DMS 273 treated with DMSO at 0.1 percent for 48 hours (cell line): ENCODE measurements around the gene SORCS2.

Experiments
- DNase-seq: peaks from one replicate; lab custom pipeline; 2025; lab: John Stamatoyannopoulos, UW

SORCS2 gene

DNA sequence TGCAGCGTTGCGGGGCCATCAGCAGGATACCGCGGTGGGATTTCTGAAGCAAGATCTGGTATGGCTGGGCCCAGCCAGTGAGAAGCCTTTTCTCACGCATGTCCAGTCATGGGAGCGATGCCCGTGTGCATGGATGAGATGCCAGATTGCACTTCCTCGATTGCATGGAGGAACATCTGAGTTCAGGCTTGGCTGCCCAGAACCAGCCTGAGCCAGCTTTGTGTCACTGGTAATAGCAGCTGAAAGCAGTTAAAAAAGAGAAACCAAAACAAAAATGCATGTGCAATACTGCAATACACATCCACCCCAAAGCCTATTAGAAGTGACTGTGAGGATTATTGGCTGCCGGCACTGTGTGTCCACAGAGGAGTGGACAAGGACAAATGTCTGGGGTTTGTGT lies 183.1 kb downstream of the SORCS2 start:
- no peak for DNase-seq

DNA sequence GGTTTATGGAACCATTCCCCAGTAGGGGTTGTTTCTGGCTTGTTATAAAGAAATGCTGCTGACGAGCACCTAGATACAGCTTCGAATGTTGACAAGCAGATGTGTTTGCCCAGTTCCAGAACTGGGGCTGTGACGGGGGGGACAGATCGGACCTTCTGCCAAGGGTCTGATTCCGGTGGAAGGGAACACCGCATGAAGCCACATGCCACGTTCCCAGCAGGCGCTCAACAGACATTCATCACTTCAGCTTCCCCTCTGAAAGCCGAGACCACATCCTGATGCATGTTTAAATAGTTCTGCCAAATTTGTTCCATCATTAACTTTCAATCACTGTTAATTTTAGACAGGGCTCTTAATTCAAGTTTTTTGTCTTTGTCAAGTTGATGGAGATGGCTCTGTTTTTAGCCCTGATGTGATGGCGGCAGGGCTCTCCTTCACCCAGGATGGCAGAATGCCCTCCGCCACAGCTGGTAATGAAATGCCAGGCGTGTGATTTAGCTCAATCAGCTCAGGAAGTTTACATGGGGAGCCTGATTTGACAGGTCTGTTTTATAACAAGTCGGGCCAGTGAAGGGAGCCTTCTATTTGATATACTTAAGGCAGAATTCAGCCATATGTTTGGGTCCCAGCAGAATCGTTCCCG lies 185.0 kb downstream of the SORCS2 start:
- DNase-seq = no peak

DNA sequence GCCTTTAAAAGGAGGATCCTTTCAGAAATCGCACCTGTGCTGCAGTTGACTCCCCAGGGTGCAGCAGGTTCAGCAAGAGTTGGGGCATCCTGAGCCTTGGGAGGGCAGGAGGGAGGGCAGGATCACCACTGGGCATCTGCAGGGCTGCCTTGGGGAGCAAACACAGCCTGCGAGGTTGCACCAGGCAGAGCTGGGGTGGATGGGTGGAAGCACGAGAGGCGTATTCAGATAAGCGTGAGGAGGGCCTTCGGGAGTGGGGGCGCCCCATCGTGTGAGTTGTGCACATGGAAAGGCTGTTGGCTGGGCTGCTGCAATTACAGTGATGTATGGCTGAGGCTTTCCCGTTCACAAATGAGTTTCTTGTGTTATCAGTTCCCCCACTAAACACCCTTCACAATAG lies 186.8 kb downstream of the SORCS2 start:
- DNase-seq = no peak

DNA sequence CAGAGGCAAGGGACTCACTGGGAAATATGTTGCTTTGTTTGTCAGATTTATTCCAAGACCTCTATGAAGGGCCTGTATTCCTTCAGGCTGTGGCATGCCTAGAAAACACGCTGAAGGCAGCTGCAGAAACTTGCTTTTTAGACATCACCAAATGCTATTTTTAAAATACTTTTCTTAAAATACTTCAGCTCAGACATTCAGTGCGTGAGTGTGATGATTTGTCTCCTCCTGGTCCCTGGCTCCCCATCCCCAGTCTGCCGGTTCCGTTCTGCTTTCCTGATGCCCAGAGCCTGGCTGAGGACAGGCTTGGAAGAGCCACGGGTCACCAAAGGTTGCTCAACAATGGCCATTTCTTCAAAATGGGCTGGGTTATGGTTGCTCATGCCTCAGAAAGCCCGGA lies 187.4 kb downstream of the SORCS2 start:
- no peak for DNase-seq

DNA sequence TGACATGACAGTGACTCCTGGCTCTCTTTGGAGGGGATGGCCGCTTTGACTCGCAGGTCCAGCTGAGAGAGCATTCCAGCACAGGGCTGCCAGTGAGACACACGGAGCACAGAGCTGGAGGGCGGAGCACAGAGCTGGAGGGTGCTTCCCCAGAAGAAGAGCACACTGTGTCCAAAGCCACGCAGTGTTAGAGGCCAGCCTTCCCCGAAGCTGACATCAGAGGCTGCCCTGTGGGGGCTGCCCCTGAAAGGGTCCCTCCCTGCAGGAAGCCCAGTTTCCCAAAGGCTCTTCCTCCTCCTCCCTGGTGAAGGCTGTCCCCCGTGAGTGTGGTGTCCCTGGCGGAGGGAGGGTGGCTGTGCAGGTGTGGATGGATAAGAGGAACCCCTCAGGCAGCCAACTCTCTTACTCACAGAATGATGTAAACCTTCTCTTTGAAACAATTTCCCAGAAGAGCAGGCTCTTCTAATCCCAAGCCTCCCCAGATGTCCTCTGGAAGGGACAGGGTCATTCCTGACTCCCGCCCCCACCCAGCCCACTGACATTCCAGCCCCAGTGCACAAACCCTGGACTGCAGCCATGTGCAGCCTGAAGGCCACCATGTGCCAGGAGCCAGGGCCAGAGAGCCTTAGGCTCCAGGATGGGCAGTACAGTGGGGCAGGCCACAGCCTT lies 189.0 kb downstream of the SORCS2 start:
- DNase-seq = no peak

DNA sequence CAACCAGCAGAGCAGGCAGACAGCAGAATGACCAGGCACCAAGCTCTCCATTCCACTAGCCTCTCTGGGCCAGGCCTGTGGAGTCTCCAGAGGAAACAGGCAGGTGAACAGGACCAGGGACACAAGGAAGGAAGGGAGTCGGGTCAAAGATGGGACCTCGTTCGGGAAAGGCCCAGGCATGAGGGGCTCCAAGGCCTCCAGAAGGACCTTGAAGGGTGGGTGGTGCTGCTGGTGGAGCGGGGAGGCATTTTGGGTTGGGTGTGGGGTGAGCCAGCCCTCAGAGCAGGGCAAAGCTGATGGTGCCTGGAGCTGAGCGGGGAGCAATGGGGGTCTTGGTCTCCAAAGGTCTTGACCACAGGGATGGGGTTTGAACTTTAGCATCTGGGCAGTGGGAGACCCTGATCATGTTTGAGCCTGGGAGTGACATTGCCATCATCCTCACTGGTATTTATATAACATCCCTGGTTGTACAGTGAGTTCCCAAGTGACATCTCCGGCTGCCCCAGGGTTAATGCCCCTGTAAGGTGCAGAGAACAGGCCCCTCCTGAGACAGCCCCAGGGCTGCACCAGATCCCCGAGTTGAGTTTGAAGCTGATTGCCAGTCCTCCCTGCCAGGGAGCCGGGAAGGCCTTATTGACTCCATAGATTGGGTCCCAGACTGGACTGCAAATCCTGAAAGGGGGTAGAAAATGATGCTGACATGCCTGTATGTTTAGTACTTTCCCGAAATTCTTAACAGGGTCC lies 189.7 kb downstream of the SORCS2 start:
- DNase-seq = no peak

DNA sequence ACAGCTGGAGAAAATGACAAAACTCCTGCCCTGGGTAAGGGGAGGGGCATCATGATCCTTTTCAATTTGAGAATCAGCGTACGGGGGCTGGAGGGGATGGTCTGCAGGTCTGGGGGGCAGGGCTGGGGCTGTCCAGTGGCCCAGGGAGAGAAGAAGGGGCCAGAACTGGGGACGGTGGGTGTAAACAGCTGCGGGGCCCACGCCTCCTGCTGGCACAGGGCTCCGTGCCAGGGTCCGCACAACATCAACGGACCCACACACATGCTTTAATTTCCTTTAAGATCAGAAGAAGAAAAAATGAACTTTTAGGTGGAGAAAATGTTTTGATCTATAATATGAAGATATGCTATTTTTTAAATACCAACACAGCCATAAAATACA lies 190.3 kb downstream of the SORCS2 start:
- no peak for DNase-seq

DNA sequence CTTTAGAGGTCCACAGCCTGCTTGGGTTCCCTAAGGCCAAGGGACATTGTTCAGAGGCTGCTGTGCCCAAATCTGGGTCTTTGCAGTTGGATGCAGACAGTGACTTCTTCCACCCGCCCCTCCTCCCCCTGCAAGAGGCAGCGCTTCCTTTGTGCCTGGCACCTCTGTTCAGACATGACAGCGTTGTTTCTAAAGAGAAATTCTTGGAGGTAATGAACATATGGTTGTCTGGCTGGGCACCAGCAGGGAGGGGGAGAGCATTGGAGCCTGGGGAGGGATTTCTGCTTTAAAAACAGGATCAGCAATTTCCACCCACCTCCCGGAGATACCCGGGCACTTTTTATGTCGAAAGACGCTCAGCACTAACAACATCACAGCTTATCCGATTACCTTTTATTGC lies 190.9 kb downstream of the SORCS2 start:
- DNase-seq = peak; percentile 1

DNA sequence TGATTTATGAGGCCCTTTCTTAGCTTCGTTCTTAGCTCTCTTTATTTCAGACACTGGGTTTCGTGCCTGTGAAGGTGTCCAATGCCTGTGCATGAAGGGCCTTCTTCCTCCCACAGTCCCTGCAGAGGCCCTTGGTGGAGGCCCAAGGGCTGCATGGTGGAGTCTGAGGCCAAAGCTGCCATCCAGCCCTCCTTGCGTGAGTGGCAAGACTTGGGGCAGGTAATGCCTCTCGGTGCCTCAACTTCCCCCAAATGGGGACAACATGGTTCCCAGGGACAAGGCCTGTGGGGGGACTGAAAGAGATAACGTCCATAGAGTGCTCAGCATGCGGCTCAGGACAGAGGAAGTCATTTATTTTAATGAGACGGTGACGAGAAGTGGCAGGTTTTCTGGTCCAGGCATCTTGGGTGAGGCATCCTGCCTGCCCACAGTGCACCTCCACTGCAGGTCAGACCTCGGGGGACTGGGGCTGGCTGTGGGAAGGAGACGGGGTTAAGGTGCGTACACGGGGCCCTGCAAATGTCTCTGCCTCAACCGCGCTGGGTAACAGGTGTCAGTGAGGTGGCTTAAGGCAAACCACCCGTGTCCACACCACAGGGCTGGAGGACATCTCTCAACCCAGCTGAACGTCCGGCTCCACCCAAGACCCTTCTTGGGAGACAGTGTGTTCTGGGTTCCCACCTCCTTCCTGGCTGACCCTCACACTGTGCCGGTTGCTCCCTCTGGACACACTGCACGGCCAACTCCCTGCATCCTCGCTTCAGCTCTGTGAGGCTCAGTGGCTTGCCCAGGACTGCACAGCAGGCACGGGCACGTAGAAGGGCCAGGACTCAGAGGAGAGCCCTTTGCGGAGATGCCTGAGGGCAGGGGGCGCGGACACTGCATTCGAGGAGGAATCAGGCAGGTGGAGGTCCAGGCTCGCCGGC lies 191.9 kb downstream of the SORCS2 start:
- DNase-seq = no peak

DNA sequence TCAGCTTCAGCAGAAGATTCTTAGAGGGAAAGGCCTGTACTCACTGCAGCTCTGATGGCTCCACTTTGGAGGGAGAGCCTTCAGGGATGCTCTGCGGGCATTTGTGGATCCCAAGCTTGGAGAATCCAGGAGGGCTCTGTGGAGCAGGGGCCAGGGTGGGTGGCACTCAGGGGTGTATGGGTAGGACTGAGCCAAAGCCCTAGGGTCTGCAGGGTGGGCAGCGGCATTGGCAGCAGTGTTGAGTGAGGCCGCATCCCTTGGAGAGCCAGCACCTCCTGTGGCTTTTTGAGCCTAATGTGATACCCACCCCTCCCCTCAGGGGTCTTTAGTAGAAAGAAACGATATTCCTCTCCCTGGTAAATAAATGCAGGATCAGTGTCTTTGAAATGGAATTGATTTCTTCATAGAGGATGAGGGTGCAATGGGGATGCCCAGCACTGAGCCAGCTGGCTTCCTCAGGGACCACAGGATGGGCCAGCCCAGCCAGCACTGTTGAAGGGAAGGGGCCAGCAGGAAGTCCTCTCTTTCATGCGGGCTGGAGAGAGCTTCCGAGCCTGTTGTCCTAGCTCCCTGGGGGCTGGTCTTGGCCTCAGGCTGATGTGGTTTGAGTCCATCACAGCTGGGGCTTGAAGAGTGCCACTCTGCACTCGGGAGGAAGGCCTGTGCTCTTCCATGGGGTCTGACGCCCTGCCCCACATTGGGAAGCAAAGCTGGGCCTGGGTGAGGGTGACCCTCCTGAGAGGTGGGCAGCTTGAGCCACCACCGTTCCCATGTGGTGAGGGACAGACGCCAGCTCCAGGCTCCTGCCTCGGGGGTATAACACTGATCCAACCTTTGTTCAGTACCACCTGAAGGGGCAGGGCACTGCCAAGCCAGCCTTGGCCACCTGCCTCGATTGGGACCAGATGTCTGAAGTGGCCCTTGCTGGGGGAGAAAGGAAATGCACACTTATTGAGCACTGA lies 192.9 kb downstream of the SORCS2 start:
- no peak for DNase-seq

DNA sequence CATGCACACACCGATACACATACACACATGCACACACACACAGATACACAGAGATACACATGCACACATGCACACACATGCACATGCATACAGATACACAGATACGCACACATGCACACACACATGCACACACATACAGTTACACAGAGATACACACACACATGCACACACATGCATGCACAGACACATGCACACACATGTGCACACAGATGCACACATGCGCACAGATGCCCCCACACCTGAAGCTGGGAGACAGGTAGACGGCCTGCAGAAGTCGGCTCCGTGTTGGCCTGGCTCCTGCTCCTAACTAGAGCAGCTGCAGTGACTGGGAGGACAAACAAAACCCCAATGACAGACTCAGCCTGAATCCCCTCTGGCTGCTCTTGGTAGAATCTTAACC lies 195.6 kb downstream of the SORCS2 start:
- no peak for DNase-seq

DNA sequence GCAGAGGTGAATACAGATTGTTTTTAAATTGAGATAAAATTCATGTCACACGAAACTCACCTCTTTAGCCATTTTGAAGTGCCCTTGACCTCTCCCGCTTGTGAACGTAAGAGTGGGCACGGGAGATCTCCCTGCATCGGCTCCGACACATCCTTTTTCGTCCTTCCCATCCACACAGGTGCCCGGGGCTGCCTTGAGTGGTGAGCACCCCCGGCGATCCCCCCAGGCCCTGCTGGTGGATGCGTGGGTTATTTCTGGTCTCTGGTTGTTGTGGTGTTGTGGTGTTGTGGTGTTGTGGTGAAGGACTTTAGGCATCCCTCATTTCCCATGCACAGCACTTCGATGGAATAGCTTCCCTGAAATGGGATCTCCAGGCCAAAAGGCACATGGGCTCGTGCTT lies 196.3 kb downstream of the SORCS2 start:
- DNase-seq = no peak

DNA sequence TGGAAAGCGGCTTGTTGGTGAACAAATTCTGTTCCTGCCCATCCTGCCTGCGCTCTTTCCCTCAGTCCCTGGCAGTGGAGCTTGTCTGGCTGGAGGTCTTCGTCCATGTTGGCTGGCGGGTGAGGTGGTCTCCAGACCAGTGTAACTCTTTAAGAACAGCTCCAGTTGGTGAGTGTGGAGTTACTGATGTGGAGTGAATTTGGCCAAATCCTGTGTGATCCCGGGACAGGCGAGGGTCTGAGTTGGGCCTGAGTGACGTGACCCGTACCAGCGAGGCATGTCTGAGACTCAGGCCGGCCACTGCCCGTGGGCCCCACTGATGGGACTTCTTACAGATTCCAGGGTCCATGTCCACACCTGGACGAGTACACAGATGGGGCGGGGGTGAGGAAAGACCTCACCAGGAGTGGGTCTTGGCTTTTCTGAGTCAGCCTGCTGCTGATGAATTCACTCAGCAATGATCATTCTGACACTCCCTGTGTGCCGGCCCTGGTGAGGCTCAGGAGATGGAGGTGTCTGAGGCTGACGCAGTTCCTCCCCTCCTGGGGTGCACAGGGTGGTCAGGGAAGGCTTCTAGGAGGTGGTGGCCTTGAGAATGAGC lies 196.9 kb downstream of the SORCS2 start:
- DNase-seq = no peak

DNA sequence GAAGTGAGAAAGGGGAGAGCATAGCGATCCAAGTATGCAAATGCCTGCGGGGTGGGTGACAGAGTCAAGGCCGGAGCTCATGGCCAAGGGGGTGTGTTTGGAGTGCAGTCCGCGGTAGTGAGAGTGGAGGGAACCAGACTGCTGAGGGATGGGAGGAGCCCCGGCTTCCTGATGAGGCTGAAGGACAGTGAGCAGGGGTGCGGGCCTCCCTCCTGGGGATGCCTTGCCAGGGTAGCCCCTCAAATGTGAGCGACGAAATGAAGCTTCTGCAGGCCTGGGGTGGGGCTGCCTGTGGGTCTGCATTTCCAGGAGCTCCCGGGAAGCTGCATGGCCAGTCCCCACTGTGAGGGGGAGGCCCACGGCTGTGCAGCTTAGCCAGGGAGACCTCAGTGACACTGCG lies 197.4 kb downstream of the SORCS2 start:
- DNase-seq = no peak

DNA sequence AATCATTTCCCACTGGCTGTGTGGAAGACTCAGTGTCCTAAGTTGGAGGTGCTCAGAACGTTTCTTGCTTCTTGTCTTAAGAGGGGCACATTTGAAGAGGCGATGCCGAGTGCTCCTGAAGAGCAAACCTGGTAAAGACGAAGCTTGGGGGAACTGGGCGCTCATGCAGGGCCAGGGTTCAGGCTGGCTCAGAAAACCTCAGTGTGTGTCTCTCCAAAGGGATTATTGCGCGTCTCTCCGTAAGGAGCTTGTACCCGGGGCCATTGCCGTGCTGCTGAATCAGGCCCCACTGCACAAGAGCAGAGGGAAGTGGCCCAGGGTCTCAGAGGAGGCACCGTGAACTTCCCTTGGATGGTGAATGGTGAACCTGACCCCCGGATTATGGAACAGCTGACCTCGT lies 198.0 kb downstream of the SORCS2 start:
- no peak for DNase-seq

DNA sequence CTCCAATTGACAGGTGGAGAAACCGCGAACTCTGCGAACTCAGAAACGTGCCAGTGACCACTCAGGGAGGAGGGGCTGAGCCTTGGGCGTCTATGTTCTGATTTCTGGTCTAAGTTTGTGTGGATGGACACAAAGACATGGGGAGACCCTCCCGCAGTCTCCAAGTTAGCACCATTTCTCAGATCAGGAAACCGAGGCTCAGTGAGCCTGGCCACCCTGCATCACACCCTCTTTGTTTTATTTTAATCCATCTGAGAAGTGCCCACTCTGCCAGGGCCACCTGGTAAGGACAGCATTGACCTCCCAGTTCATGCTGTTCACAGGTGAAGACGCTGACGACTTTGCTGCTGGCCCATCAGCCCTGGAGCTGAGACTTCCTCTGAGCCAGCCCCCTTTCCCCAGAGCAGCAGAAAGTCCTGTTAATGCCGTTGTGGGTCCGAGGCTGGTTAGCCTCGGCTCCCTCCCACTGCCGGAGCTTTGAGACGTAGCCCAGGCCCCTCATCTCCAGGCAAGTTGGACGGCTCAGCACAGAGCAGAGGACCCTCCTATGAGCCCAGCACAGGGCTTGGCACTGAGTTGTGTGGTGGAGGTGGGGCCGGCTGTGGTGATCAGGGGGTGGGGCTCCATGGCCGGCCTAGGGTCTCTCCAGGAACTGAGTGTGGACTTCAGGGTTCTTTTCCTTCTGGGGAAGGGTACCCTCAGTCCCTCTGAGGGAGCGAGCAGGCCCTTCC lies 198.7 kb downstream of the SORCS2 start:
- no peak for DNase-seq

DNA sequence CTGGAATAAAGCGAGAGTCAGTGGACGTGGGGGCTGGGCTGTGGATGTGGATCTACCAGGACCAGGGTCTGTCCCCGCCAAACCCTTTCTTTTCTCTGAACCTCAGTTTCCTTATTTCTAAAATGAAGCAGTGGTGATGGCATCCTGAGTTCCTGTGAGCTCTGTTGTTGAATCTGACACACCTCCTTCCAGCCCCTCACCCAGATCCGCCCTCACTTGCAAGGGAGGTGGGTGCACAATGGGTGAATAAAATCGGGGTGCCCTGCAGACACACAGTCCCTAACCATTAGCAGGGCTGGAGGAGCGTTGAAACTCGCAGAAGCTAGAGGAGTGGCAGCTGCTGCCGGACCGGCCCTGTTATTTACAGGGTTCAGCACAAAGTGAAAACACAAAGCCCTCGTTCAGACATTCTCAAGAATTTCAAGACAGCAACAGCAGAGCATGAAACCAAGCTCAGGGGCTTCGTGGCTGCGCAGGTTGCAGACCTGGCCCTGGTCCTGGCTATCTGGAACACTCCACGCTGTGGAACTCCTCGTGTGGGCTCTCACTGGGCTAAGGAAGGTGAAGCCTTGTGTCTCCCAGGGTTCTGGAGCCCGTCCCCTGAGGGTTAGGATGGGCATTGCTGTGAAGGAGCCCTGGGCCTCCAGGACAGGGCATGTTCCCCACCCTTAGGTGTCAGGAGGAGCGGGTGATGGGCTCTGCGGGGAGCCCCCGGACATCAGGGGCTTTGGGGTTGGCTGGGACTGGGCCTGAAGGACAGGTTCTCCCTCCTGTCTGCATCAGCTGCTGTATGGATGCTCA lies 199.5 kb downstream of the SORCS2 start:
- no peak for DNase-seq

DNA sequence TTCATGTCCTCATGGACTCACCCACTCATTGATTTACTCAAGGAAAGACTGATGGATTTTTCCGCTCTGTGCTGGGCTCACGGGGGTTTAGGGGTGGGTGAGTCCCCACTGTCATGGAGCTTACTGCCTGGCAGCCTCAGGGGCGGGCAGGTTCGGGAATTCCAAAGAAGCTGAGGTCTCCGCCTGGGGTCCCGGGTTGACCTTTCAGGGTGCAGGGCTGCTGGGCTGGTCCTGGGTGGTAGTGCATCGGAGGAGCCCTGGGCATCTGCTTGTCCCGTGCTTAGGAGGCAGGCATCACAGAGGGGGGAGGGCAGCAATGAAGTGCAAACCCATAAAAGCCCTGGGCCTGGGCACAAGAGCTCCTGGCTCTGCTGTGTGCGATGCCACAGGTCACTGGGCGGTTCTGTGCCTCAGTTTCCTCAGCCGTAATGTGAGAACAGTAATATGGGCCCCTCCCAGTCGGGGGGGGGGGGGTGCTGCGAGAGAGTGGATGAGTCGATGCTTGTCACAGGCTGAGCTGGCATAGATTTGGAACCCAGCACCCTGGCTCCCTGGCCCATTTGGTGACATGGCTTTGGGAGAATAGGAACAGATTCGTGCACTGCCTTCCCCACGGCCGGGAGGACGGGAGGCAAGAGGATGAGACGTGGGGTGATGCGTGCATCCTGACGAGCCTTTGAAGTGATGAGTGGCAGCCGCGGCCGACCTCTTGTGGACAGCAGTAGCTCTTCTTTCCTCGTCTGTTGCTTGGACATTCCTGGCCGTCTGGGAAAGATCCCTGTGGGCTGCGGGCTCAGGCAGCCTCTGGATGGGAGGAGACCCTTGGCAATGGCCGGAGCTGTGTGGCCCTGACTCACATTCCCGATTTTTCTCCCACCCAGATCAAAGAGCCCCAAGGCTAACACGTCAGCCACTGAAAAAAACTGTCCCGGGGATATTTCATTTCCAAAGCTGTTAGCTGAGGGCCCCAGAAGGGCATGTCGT lies 200.4 kb downstream of the SORCS2 start:
- no peak for DNase-seq
